Activated CD8-positive, alpha-beta memory T cell treated with anti-CD3 and anti-CD28 coated beads, Interleukin-2, amount 50 U/mL, for 4 hours (primary cell): ENCODE results near the gene CACNA2D3.
"Not testable (repeated sequence)": the region's sequence is repeated elsewhere in the genome, so short reads cannot be mapped to it uniquely, and the experiment has no call there.

Experiments
- DNase-seq: peaks from one replicate; pipeline ENCODE4 v3.0.0-alpha.2; 2020

The CACNA2D3 gene

GRCh38 chr3:54390582-54390981, 268.2 kb downstream of the CACNA2D3 start:
- no peak for DNase-seq

- DNase-seq, result no peak
These were observed 270.8 kb downstream of the CACNA2D3 start for GRCh38 chr3:54393150-54393549.

GRCh38 chr3:54408328-54408727, 286.0 kb downstream of the CACNA2D3 start:
- DNase-seq, result no peak

- DNase-seq, result no peak
These were observed 299.6 kb downstream of the CACNA2D3 start for GRCh38 chr3:54421943-54422342.

DNA sequence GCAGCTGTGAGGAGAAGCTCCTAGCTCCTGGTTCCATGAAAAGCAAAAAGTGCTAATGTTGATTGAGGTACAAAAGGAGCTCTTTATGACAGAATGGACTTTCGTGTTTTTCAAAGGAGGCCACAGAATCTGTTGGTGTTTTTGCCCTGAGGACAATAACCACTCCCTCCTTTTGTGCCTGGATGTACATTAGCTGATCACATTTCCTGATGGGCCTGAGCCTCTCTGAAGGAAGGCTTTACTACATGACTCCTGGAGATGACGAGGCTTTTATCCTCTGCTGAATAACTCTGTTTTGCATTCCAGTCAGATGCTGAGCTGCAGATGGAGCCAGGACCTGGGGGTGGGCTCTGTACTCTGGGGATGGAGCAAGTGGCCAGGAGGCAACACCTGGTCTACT, 301.9 kb downstream of the CACNA2D3 start:
- no peak for DNase-seq

- DNase-seq, result no peak
These were observed 304.0 kb downstream of the CACNA2D3 start for GRCh38 chr3:54426381-54426780.

- no peak for DNase-seq
These were observed 305.1 kb downstream of the CACNA2D3 start for GRCh38 chr3:54427501-54427900.

GRCh38 chr3:54427941-54428871, 305.9 kb downstream of the CACNA2D3 start:
- no peak for DNase-seq

GRCh38 chr3:54432975-54433374, 310.6 kb downstream of the CACNA2D3 start:
- DNase-seq, result no peak

- DNase-seq, result no peak
These were observed 311.5 kb downstream of the CACNA2D3 start for GRCh38 chr3:54433846-54434245.

GRCh38 chr3:54434756-54435155, 312.4 kb downstream of the CACNA2D3 start:
- no peak for DNase-seq

GRCh38 chr3:54437271-54437670, 314.9 kb downstream of the CACNA2D3 start:
- DNase-seq, result no peak

- DNase-seq, result no peak
These were observed 321.3 kb downstream of the CACNA2D3 start for GRCh38 chr3:54443561-54444161.

DNA sequence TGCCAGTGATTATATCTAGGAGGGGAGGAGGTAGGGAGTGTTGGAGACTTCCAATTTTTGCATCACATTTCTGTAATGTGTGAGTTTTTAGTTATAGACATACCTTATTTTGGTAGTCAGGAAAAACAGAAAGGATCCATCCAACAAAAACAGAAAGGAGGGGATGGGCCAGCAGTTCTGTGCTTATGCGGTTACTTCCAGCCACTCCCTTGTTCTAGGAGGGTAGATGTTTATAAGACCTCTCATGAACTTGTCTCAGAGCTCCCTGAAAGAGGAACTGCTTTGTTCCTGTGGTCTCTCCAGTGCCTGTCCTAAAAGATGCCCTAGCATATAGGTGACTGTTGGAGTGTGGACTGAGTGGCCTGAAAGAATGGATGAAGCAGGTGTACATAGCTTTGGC, 323.3 kb downstream of the CACNA2D3 start:
- DNase-seq, result no peak

DNA sequence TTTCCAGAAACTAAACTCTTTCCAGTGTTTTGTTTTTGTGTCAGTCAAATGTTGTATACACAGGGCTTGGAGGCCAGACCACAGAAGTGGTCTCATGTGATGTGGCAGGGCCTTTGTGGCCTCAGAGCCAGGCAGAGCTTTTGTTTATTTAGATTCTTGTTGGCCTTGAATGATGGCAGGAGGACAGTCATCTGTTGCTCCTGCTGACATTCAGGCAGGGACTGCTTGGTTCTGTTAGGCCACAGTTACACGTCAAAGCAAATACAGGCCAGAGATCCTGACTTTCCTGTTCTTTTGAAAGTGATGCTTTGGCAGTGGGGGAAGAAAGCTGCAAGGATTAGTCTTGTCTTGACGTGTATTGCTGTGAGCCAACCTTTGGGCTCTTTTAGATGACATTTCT, 325.1 kb downstream of the CACNA2D3 start:
- no peak for DNase-seq

GRCh38 chr3:54454806-54455205, 332.5 kb downstream of the CACNA2D3 start:
- DNase-seq, result no peak

GRCh38 chr3:54458357-54458756, 336.0 kb downstream of the CACNA2D3 start:
- no peak for DNase-seq

DNA sequence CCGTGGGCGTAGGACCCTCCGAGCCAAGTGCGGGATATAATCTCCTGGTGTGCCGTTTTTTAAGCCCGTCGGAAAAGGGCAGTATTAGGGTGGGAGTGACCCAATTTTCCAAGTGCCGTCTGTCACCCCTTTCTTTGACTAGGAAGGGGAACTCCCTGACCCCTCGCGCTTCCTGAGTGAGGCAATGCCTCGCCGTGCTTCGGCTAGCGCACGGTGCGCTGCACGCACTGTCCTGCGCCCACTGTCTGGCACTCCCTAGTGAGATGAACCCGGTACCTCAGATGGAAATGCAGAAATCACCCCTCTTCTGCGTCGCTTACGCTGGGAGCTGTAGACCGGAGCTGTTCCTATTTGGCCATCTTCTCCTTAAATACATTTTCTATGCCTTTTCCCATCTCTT, 342.2 kb downstream of the CACNA2D3 start:
- DNase-seq, result not testable (repeated sequence)

DNA sequence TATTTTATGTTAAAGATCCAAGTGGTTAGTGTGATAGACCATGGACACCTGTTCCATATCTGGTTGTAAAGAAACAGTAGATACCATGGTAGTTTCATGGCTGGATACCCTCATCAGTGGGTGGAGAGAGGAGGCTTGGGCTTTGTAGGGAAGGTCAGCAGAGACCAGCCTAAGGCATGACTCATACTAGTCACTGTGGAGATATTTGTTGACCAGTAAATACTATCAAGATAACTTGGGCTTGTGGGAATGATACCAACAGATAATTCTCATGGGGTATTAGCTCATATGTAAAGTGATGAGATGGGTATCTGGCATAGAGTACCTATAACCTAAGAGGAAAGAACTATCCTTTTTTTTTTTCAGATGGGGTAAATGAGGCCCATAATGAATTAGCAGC, 354.5 kb downstream of the CACNA2D3 start:
- no peak for DNase-seq

DNA sequence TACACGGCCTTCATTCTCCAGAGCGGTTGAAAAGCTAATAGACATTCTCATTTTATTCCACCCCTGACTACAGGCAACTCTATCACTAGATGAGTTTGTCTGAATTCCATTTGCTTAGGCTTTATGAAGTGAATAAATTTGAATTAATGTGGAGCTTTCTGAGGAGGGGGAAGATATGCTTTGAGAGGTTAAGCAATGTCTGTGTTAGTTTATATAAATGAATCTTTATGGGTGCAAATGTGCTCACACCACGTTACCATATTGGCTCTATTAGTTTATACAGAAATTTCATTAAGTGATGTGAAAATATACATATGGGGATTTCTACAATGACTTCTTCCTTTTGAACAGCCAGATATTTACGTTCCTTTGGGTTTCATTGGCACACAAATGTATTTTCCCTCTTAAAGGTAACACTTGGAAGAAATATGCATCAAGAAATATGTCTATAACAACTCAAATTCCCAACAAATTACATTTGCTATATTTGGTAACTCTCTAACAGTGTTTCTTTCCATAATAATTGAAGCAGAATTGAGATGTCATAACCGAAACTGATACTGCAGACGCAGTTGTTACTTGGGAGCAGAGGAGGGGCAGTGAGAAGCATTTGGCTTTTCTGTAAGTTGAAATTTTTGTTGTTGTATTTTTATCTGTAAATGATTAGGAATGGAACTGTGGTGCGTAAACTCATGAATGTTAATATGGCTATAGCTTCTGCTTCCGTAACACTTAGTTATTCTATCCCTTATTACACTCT, 359.4 kb downstream of the CACNA2D3 start:
- DNase-seq, result no peak

- no peak for DNase-seq
These were observed 362.0 kb downstream of the CACNA2D3 start for GRCh38 chr3:54484334-54484733.

- no peak for DNase-seq
These were observed 364.0 kb downstream of the CACNA2D3 start for GRCh38 chr3:54486317-54486716.

DNA sequence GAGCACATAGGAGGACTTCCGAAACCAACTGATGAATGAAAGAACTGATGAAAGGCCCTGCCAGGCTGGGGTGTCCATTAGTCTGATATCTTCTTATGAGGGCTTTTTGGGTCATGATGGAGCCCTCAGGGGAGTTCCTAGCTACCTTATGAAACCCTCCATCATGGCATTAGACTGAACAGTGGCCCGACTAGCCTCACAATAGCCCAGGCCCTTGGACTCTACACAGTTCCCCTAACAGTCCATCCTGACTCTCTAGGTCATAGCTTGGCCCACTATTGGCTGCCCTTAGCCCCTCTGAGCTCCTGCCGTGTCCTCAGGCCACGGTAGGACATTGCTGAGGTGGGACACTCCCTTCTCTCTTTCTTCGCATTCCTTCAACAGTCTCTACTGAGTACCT, 365.9 kb downstream of the CACNA2D3 start:
- no peak for DNase-seq

GRCh38 chr3:54494209-54494608, 371.9 kb downstream of the CACNA2D3 start:
- DNase-seq, result no peak
